SW480 (cell line): ENCODE data around the gene SLC13A4.
"Not testable (repeated sequence)": the region's sequence is repeated elsewhere in the genome, so short reads cannot be mapped to it uniquely, and the experiment has no call there.

Source experiments
- DNase-seq: peaks from one replicate; pipeline ENCODE4 v3.0.0-alpha.2; 2016; ENCODE audit warnings: low spot score

The SLC13A4 gene

GRCh38 chr7:135753616-135754413 is 25.8 kb upstream of the SLC13A4 start:
- DNase-seq = no peak

DNA sequence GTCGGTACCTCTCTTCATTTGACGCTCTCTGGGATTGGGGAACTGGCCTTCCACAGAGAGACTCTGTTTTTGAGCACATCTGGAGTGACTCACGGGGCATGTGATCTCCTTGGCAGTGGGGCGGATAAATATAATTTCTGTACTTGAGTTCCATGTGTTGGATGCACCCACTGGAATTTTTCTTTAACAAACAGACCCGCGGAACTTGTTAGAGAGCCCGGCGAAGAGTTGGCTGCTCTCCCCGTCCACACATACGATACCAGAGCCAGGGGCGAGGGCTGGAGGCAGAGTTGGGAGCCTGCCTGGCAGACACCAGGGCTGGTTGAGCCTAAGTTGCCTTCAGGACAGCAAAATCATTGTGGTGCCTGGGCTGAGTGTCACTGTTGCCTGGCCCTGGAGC is 20.8 kb upstream of the SLC13A4 start, which contains the start of gene FAM180A:
FAM180A (minus strand) TSS at position 44 of the 400 bp plus-strand sequence. CDS start 233 bp downstream, outside the sequence.
- no peak for DNase-seq

GRCh38 chr7:135747366-135747765 is 19.4 kb upstream of the SLC13A4 start:
- no peak for DNase-seq

DNA sequence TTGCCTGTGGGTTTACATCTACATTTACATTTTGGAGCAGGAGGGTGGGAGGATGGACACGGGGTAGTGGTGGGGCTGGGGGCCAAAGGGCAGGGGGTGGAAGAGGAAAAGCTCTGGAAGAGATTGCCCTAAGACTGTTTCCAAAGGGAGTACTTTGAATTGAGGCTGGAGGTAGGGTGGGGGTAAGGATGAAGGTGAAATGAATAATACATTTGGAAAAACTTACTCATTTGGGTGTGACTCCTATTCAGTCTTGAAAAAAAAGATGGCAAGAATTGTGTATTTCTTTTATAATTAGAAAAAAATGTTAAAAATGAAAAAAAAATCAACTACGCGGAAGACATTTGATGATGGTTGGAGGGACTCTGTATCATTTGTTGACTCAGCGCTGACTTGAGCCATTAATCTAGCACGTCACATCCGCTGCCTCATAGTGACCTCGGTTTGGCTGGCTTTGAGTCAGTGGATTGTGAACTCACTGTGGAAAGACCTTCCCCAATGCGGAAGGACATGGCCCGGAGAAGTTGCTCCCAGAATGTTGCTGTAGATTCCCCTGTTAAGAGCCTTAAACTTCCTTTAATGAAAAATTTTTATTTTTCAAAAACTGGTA is 17.8 kb upstream of the SLC13A4 start:
- no peak for DNase-seq

- DNase-seq = peak; percentile 46
Measured at GRCh38 chr7:135744938-135745702, 17.1 kb upstream of the SLC13A4 start.

GRCh38 chr7:135743907-135744731 is 16.1 kb upstream of the SLC13A4 start:
- DNase-seq = no peak

DNA sequence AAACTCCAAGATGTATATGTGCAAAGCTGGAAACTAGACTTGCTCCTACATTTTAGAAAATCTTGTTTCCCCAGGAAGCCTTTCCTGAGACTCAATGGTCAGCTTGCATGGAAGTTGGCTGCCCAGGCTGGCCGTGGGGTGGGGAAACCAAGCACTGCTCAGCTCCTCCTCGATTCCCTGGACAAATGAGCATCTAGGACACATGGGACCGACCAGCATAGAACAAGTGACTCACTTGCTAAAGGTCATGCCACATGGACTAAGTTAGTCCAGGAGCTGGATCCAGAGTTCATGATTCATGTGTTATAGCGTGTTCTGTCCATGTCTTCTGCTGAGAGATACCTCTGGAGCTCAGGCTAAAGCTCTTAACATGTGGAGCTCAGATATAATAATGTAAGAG is 14.4 kb upstream of the SLC13A4 start:
- DNase-seq = no peak

- no peak for DNase-seq
Measured at GRCh38 chr7:135741905-135742304, 13.9 kb upstream of the SLC13A4 start.

- no peak for DNase-seq
Measured at GRCh38 chr7:135740889-135741288, 12.9 kb upstream of the SLC13A4 start.

DNA sequence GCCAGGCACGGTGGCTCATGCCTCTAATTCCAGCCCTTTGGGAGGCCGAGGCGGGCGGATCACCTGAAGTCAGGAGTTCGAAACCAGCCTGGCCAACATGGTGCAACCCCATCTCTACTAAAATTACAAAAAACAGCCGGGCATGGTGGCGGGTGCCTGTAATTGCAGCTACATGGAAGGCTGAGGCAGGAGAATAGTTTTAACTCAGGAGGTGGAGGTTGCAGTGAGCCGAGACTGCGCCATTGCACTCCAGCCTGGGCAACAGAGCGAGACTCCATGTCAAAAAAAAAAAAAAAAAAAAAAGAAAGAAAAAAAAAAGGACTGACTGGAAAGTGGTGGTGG is 9.3 kb upstream of the SLC13A4 start:
- not testable (repeated sequence) for DNase-seq

DNA sequence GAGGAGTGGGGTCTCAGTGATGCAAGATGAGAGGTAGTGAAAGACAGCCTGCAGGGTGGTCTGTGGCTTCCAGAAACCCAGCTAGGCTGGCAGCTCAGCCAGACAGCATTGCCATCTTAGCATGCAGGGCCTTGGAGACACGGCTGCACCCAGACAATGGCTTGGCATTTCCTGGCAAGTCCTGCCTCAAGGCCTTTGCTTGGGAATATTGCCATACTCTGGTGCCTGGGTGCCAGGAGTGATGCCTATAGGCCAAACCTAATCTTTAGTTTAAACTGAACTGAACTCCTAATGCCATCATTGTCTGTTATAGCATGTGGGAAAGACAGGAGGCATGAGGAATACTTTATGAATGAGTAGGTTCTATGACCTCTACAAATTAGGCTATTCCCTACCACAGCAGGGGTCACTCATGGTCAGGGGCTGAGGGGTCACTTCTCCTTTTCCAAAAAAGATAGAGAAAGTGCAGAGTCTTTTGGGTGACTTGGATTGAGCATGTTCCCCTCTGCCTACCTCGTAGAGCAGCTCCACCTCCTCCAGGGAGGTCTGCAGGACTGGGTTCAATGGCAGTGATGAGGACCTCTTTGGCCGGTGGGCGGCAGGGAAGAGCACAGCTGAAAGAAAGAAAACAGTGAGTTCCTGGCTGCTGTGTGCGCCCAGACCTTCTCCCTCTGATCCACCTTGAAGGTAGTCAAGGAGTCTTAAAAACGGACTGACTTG is 8.8 kb upstream of the SLC13A4 start:
- DNase-seq = no peak

DNA sequence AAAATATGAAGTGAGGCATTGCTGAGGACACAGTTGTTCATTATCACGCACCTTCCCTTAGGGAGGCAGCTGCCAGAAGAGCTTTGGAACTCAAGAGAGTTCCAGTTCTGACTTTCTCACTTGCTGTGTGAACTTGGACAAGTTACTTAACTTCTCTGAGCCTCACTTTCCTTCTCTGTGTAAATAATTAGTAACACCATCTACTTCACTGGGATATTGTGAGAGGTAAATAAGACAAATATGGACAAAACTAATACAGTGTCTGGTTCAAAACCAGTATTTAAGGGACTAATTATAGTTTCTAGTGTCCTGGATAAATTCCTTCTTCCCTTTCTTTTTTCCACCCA is 6.3 kb upstream of the SLC13A4 start:
- no peak for DNase-seq

DNA sequence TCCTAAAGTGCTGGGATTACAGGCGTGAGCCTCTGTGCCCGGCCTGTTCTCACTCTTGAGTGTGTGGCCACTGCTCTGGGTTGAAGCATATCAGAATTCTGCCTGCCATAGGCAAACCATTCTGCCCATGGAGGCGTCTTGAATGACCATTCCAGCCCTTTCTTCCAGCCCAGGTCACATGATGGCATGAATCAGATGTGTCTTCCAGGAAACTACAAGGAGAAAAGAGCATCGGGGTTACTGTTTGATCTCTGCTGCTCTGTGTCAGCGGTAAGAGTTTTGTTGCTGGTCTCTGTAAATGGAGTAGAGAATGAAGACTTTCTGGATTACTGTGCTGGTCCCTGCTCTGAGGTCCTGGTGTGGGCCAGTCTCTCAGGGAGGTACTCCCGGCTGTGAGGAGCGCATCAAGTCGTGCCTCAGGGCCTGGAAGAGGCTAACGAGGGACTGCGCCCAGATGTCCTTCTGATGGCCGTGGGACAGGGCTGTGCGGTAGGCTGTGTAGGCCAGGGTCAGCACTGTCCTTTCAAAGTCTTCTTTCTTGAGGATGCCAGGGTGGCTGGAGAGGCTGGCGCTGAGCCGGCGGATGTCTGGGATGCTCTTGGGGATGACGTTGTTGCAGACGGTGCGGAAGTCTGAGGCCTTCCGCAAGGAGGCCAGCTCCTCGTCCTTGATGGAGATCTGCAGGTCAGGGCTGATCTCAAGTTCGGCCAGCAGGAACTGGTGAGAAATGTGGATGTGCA is 5.8 kb upstream of the SLC13A4 start:
- DNase-seq = no peak

DNA sequence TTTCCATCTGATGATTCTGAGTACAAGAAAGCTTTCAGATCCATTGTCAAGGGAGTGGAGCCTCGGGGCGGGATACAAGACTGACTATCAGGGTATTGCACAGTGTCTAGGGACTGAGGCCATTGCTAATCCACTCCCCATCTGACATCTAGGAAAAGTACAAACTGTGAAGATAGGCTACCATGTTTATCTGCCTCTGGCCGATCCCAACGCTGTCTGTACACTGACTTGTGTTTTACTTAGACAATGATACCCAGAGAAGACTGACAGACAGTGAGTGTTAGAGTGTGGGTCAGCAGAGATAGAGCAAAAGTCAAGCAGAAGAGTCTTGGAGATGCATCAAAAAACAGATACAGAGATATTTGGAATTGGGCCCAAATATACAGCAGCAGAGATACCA is 3.1 kb upstream of the SLC13A4 start:
- DNase-seq = no peak

GRCh38 chr7:135729230-135729629 is 1.2 kb upstream of the SLC13A4 start:
- no peak for DNase-seq

DNA sequence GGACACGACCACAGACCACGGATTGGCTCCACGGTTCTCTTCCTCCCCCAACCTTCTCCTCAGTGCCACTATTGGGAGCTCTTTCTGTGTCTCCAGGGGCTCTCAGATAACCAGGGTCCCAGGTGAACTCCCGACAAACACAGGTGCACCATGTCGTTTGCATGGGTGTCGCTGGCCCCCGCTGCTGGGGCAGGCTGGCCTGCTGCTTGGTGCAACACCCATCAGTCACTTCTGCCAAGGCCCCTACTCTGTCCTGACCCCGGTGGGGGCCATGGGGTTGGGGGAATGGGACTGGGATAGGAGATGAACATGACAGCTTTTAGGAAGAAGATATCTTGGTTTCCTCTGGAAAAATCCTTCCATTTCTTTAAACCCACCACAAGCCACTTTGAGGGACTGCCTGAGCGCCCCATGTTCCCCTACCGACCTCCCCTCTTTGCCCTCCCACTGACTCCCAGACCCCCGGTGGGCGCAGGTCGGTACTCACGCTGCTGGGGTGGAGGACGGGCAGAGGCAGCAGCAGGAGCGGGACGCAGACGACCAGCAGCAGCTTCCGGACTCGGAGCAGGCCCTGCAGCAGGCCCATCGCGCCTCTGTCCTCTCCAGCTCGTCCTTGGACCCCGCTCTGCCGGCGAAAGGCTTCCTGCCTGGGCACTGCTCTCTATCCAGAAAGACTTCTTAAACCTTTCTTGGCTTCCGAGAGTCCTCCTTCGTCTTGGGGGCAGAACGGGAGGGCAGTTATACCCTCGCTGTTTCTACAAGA is 894 bp downstream of the SLC13A4 start:
- no peak for DNase-seq

DNA sequence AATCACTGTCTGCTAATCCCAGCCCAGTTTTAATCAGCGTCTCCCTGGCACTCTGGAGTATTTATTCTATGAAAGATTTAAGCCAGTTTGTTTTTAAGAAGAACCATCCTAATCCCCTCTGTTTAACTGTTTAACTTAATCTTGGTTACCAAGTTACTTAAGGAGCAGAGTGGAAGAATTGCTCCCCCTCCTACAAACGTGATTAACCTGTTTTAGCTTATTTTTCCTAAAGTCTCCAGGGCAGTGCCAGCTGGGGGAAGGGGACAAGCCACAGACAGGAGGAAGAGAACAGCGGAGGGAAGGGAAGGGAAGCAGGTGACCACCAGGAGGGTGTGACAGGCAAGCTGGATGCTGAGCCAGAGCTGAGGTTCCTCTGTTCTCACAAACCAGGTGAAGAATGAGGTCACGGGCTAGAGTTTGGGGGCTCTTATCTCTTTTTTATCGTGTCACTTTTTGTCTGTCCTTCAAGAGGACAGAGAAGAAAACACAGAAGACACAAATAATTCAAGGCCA is 1.7 kb downstream of the SLC13A4 start:
- no peak for DNase-seq

- no peak for DNase-seq
Measured at GRCh38 chr7:135723411-135723810, 4.6 kb downstream of the SLC13A4 start.

DNA sequence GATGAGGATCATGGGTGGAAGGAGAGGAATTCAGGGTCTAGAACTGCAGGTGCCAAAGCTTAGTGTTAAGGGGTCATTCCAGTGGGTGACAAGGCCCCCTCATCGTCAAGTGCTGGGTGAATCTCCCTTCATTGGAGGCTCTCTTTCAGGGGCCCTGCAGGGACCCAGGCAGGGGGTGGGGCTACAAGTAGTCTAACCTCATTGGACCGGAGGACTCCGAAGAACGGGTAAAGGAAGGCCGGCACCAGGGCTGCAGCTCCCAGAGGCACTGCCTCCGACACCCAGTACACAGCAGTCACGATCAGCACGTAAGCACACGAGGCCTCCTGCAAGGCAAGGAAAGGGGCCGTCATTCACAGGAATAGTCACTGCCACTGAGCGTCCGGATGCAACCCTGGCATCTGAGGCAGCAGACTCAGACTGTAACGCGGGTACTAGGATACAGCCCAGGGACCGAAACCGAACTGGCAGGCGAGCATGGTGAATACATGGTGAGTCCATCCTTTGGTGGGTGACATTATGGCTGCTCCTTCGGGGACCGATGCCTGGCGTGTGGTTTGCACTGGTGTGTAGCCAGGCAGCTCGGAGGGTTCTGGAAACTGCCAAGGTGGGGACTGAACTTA is 6.7 kb downstream of the SLC13A4 start:
- no peak for DNase-seq
